ENCODE data around the gene CAMK2D. TPM values are rescaled to one million over a fixed set of nuclear protein-coding genes. Genes with fewer than 3 reads are reported as not detected.

CAMK2D gene
- total and polyA plus RNA-seq, 4 experiments from 2014 or later = 15.5 to 36.4 (median 24.0) TPM

- H3K27ac ChIP-seq (ENCODE audit: low read depth, low read length) = no peak overlapping the region
- ChIA-PET POLR2A (ENCODE audit: partially characterized antibody) (no interaction called here), CTCF (ENCODE audit: partially characterized antibody) (no interaction called here)
- H3K9me3 ChIP-seq (ENCODE audit: control insufficient read depth in 1 of 2, low read length in 2 of 2) = no peaks in the 10 kb centered on the region
- peaks cover 14 to 24% (median 20%) of the 10 kb centered on the region in 4 donors for H3K4me1 Mint-ChIP-seq
- peaks cover 19 to 20% of the 10 kb centered on the region in 2 donors for H3K36me3 Mint-ChIP-seq
- H3K4me1 ChIP-seq (ENCODE audit: insufficient read depth, low read length) = peaks cover 5% of the 10 kb centered on the region
- DNase-seq = no peak
- no peak overlapping the region for H3K4me3 Mint-ChIP-seq
- H3K27me3 ChIP-seq (ENCODE audit: insufficient read depth, low read length) = no peaks in the 10 kb centered on the region
- no peaks in the 10 kb centered on the region for H3K27me3 Mint-ChIP-seq
- intact Hi-C loops (cut with micrococcal nuclease) = no loop called here
- H3K36me3 ChIP-seq (ENCODE audit: insufficient read depth, low read length) = no peaks in the 10 kb centered on the region
- peak overlapping the region in 1 of 7 donors; percentile 25 for H3K27ac Mint-ChIP-seq
- peaks cover 0 to 2% (median 0%) of the 10 kb centered on the region in 8 donors for H3K9me3 Mint-ChIP-seq
- no peak overlapping the region for H3K4me3 ChIP-seq (ENCODE audit: low read length in 2 of 2)
Measured at GRCh38 chr4:113747949-113748348, 13.6 kb downstream of the CAMK2D start.

- intact Hi-C loops (cut with micrococcal nuclease) = no loop called here
- no peak overlapping the region for H3K4me3 ChIP-seq (ENCODE audit: low read length in 2 of 2)
- ChIA-PET POLR2A (ENCODE audit: partially characterized antibody) (no interaction called here), CTCF (ENCODE audit: partially characterized antibody) (no interaction called here)
- H3K4me1 Mint-ChIP-seq = peaks cover 13 to 26% (median 15%) of the 10 kb centered on the region in 4 donors
- no peak for DNase-seq
- no peak overlapping the region for H3K27ac ChIP-seq (ENCODE audit: low read depth, low read length)
- peaks cover 0 to 4% (median 0%) of the 10 kb centered on the region in 8 donors for H3K9me3 Mint-ChIP-seq
- H3K27ac Mint-ChIP-seq = no peak overlapping the region
- no peaks in the 10 kb centered on the region for H3K9me3 ChIP-seq (ENCODE audit: control insufficient read depth in 1 of 2, low read length in 2 of 2)
- no peaks in the 10 kb centered on the region for H3K36me3 ChIP-seq (ENCODE audit: insufficient read depth, low read length)
- no peak overlapping the region for H3K4me3 Mint-ChIP-seq
- H3K27me3 Mint-ChIP-seq = no peaks in the 10 kb centered on the region
- peaks cover 12 to 15% of the 10 kb centered on the region in 2 donors for H3K36me3 Mint-ChIP-seq
- no peaks in the 10 kb centered on the region for H3K27me3 ChIP-seq (ENCODE audit: insufficient read depth, low read length)
- H3K4me1 ChIP-seq (ENCODE audit: insufficient read depth, low read length) = peaks cover 8% of the 10 kb centered on the region
Measured at GRCh38 chr4:113745711-113746110, 15.8 kb downstream of the CAMK2D start.

- H3K36me3 Mint-ChIP-seq = peaks cover 3 to 14% of the 10 kb centered on the region in 2 donors
- Histone ChIP-seq H3K36me3 (ENCODE audit: insufficient read depth, low read length) (no peaks in the 10 kb centered on the region), H3K27me3 (ENCODE audit: insufficient read depth, low read length) (no peaks in the 10 kb centered on the region), H3K4me1 (ENCODE audit: insufficient read depth, low read length) (peaks cover 18% of the 10 kb centered on the region), H3K9me3 (ENCODE audit: control insufficient read depth in 1 of 2, low read length in 2 of 2) (no peaks in the 10 kb centered on the region), H3K4me3 (ENCODE audit: low read length in 2 of 2) (no peak overlapping the region), H3K27ac (ENCODE audit: low read depth, low read length) (no peak overlapping the region)
- H3K4me3 Mint-ChIP-seq = no peak overlapping the region
- POLR2A ChIA-PET (ENCODE audit: partially characterized antibody) = interaction anchor here (1.8 kb wide), 1 partner anchor 16 kb away, joined by 6 read pairs; no protein-coding TSS in a partner anchor
- intact Hi-C loops (cut with micrococcal nuclease) = no loop called here
- no peaks in the 10 kb centered on the region for H3K27me3 Mint-ChIP-seq
- no peak overlapping the region for H3K27ac Mint-ChIP-seq
- no peak for DNase-seq
- H3K4me1 Mint-ChIP-seq = peaks cover 12 to 26% (median 14%) of the 10 kb centered on the region in 4 donors
- CTCF ChIA-PET (ENCODE audit: partially characterized antibody) = no interaction called here
- peaks cover 0 to 6% (median 0%) of the 10 kb centered on the region in 8 donors for H3K9me3 Mint-ChIP-seq
Measured at GRCh38 chr4:113744667-113745240, 16.8 kb downstream of the CAMK2D start.

- Histone ChIP-seq H3K9me3 (ENCODE audit: control insufficient read depth in 1 of 2, low read length in 2 of 2) (no peaks in the 10 kb centered on the region), H3K36me3 (ENCODE audit: insufficient read depth, low read length) (no peaks in the 10 kb centered on the region), H3K27me3 (ENCODE audit: insufficient read depth, low read length) (no peaks in the 10 kb centered on the region), H3K4me1 (ENCODE audit: insufficient read depth, low read length) (peaks cover 28% of the 10 kb centered on the region), H3K4me3 (ENCODE audit: low read length in 2 of 2) (no peak overlapping the region), H3K27ac (ENCODE audit: low read depth, low read length) (no peak overlapping the region)
- ChIA-PET CTCF (ENCODE audit: partially characterized antibody) (interaction anchor here (0.9 to 1.1 kb wide), 2 partner anchors 10 to 15 kb away, joined by 3 to 4 read pairs; no protein-coding TSS in a partner anchor), POLR2A (ENCODE audit: partially characterized antibody) (interaction anchor here (1.8 kb wide), 1 partner anchor 17 kb away, joined by 6 read pairs; no protein-coding TSS in a partner anchor)
- Mint-ChIP-seq H3K27me3 (no peaks in the 10 kb centered on the region), H3K36me3 (peaks cover 3 to 14% of the 10 kb centered on the region in 2 donors), H3K27ac (no peak overlapping the region), H3K4me1 (peaks cover 20 to 37% (median 23%) of the 10 kb centered on the region in 4 donors), H3K9me3 (peaks cover 0 to 6% (median 0%) of the 10 kb centered on the region in 8 donors), H3K4me3 (no peak overlapping the region)
- no peak for DNase-seq
- intact Hi-C loops (cut with micrococcal nuclease) = loop anchor here (2.0 kb wide), 1 partner anchor 13 kb away; no protein-coding TSS in a partner anchor
Measured at GRCh38 chr4:113743690-113744089, 17.8 kb downstream of the CAMK2D start.

- Mint-ChIP-seq H3K9me3 (peaks cover 0 to 6% (median 0%) of the 10 kb centered on the region in 8 donors), H3K4me1 (peaks cover 20 to 35% (median 24%) of the 10 kb centered on the region in 4 donors), H3K27me3 (no peaks in the 10 kb centered on the region), H3K4me3 (no peak overlapping the region), H3K36me3 (peaks cover 0 to 14% of the 10 kb centered on the region in 2 donors), H3K27ac (no peak overlapping the region)
- Histone ChIP-seq H3K36me3 (ENCODE audit: insufficient read depth, low read length) (no peaks in the 10 kb centered on the region), H3K27me3 (ENCODE audit: insufficient read depth, low read length) (no peaks in the 10 kb centered on the region), H3K27ac (ENCODE audit: low read depth, low read length) (no peak overlapping the region), H3K9me3 (ENCODE audit: control insufficient read depth in 1 of 2, low read length in 2 of 2) (no peaks in the 10 kb centered on the region), H3K4me3 (ENCODE audit: low read length in 2 of 2) (no peak overlapping the region), H3K4me1 (ENCODE audit: insufficient read depth, low read length) (peaks cover 28% of the 10 kb centered on the region)
- ChIA-PET POLR2A (ENCODE audit: partially characterized antibody) (interaction anchor here (1.8 kb wide), 1 partner anchor 18 kb away, joined by 6 read pairs; no protein-coding TSS in a partner anchor), CTCF (ENCODE audit: partially characterized antibody) (no interaction called here)
- DNase-seq = no peak
- intact Hi-C loops (cut with micrococcal nuclease) = loop anchor here (2.0 kb wide), 1 partner anchor 14 kb away; no protein-coding TSS in a partner anchor
Measured at GRCh38 chr4:113742643-113743042, 18.9 kb downstream of the CAMK2D start.

GRCh38 chr4:113741956-113742355 is 19.6 kb downstream of the CAMK2D start:
- Mint-ChIP-seq H3K27ac (peak overlapping the region in 5 of 7 donors; percentile 2 to 20 (median 7)), H3K9me3 (peaks cover 0 to 6% (median 0%) of the 10 kb centered on the region in 8 donors), H3K36me3 (peaks cover 1 to 14% of the 10 kb centered on the region in 2 donors), H3K4me3 (peak overlapping the region in 1 of 8 donors; percentile 3), H3K27me3 (no peaks in the 10 kb centered on the region), H3K4me1 (peaks cover 24 to 36% (median 26%) of the 10 kb centered on the region in 4 donors)
- CTCF ChIA-PET (ENCODE audit: partially characterized antibody) = no interaction called here
- Histone ChIP-seq H3K4me1 (ENCODE audit: insufficient read depth, low read length) (peaks cover 28% of the 10 kb centered on the region), H3K36me3 (ENCODE audit: insufficient read depth, low read length) (no peaks in the 10 kb centered on the region), H3K27me3 (ENCODE audit: insufficient read depth, low read length) (no peaks in the 10 kb centered on the region), H3K9me3 (ENCODE audit: control insufficient read depth in 1 of 2, low read length in 2 of 2) (no peaks in the 10 kb centered on the region), H3K27ac (ENCODE audit: low read depth, low read length) (no peak overlapping the region), H3K4me3 (ENCODE audit: low read length in 2 of 2) (no peak overlapping the region)
- POLR2A ChIA-PET (ENCODE audit: partially characterized antibody) = no interaction called here
- DNase-seq = no peak
- intact Hi-C loops (cut with micrococcal nuclease) = loop anchor here (2.0 kb wide), 1 partner anchor 15 kb away; no protein-coding TSS in a partner anchor

- intact Hi-C loops (cut with micrococcal nuclease) = no loop called here
Measured at GRCh38 chr4:113740857-113741379, 20.6 kb downstream of the CAMK2D start.

More at GRCh38 chr4:113740857-113741379, 20.6 kb downstream of the CAMK2D start:
- H3K36me3 ChIP-seq (ENCODE audit: insufficient read depth, low read length) = no peaks in the 10 kb centered on the region
- peak overlapping the region in 3 of 7 donors; percentile 0 to 73 (median 9) for H3K27ac Mint-ChIP-seq
- no peaks in the 10 kb centered on the region for H3K9me3 ChIP-seq (ENCODE audit: control insufficient read depth in 1 of 2, low read length in 2 of 2)
- H3K27me3 Mint-ChIP-seq = no peaks in the 10 kb centered on the region
- ChIA-PET POLR2A (ENCODE audit: partially characterized antibody) (no interaction called here), CTCF (ENCODE audit: partially characterized antibody) (no interaction called here)
- peaks cover 4 to 20% of the 10 kb centered on the region in 2 donors for H3K36me3 Mint-ChIP-seq
- H3K4me3 Mint-ChIP-seq = no peak overlapping the region
- DNase-seq = no peak
- no peaks in the 10 kb centered on the region for H3K27me3 ChIP-seq (ENCODE audit: insufficient read depth, low read length)
- no peak overlapping the region for H3K27ac ChIP-seq (ENCODE audit: low read depth, low read length)
- peaks cover 0 to 6% (median 0%) of the 10 kb centered on the region in 8 donors for H3K9me3 Mint-ChIP-seq
- H3K4me3 ChIP-seq (ENCODE audit: low read length in 2 of 2) = no peak overlapping the region
- peaks cover 28% of the 10 kb centered on the region for H3K4me1 ChIP-seq (ENCODE audit: insufficient read depth, low read length)
- peaks cover 26 to 36% (median 29%) of the 10 kb centered on the region in 4 donors for H3K4me1 Mint-ChIP-seq

Measured in CD4-positive, alpha-beta memory T cell (primary cell).